Muscle layer of colon (tissue), 2 donors: Measurements from ENCODE around the gene RASL12.
A peak's percentile ranks its signal among the peaks of the same experiment; 100 is the strongest.
"Not testable (repeated sequence)": the region's sequence is repeated elsewhere in the genome, so short reads cannot be mapped to it uniquely, and the experiment has no call there.

ENCODE experiments used
- H3K27ac ChIP-seq: one replicate; pipeline ENCODE4 v1.7.0; 2013; ENCODE audit warnings: low read depth, mild to moderate bottlenecking, low read length, moderate library complexity
- H3K27me3 ChIP-seq, 2 donors: one replicate each; pipeline ENCODE4 v1.7.0; 2013; ENCODE audit warnings: low read length in 2 of 2, mild to moderate bottlenecking in 2 of 2; ENCODE audit not compliant: insufficient read depth in 2 of 2, control insufficient read depth in 1 of 2
- H3K36me3 ChIP-seq: one replicate; pipeline ENCODE4 v1.7.0; 2013; ENCODE audit warnings: mild to moderate bottlenecking, low read length; ENCODE audit not compliant: insufficient read depth
- H3K4me1 ChIP-seq: one replicate; pipeline ENCODE4 v1.7.0; 2013; ENCODE audit warnings: mild to moderate bottlenecking, low read length; ENCODE audit not compliant: insufficient read depth
- H3K4me3 ChIP-seq, 2 donors: one replicate each; pipeline ENCODE4 v1.7.0; 2013; ENCODE audit warnings: low read length in 2 of 2, low read depth in 1 of 2, mild to moderate bottlenecking in 1 of 2, moderate library complexity in 1 of 2
- H3K9ac ChIP-seq: one replicate; pipeline ENCODE4 v1.7.0; 2013; ENCODE audit warnings: low read length
- H3K9me3 ChIP-seq: one replicate; pipeline ENCODE4 v1.7.0; 2013; ENCODE audit warnings: mild to moderate bottlenecking, low read length
- donor health status: abdominal sarcoma.
- donor health status: Adenocarcinoma of cecum.

RASL12 gene

GRCh38 chr15:65032801-65033537 lies 34.8 kb downstream of the RASL12 start:
- no peaks in the 10 kb centered on the region for H3K9me3 ChIP-seq
- H3K9ac ChIP-seq, result no peak overlapping the region
- no peaks in the 10 kb centered on the region for H3K27me3 ChIP-seq
- no peaks in the 10 kb centered on the region for H3K36me3 ChIP-seq
- H3K4me1 ChIP-seq, result peaks cover 10% of the 10 kb centered on the region
- H3K4me3 ChIP-seq, result no peak overlapping the region
- no peak overlapping the region for H3K27ac ChIP-seq

- Histone ChIP-seq H3K9me3 (no peaks in the 10 kb centered on the region), H3K36me3 (peaks cover 13% of the 10 kb centered on the region), H3K4me3 (peak overlapping the region; percentile 78 to 98), H3K27me3 (no peaks in the 10 kb centered on the region), H3K27ac (peak overlapping the region; percentile 82), H3K4me1 (peaks cover 10% of the 10 kb centered on the region), H3K9ac (no peak overlapping the region)
These were observed 38.0 kb downstream of the RASL12 start for GRCh38 chr15:65029736-65030208.

GRCh38 chr15:65028921-65029735 lies 38.7 kb downstream of the RASL12 start, which contains the start of gene MTFMT:
Gene MTFMT (minus strand): TSS chr15:65029639. CDS start chr15:65029613, 26 bp downstream.
- H3K27ac ChIP-seq, result peak within 1 kb of the TSS; percentile 82
- H3K36me3 ChIP-seq, result peaks cover 14% of the 10 kb centered on the region
- H3K4me3 ChIP-seq, result peak within 1 kb of the TSS; percentile 78 to 98
- H3K9ac ChIP-seq, result peak within 1 kb of the TSS; percentile 59
- H3K9me3 ChIP-seq, result no peaks in the 10 kb centered on the region
- H3K4me1 ChIP-seq, result peaks cover 10% of the 10 kb centered on the region
- H3K27me3 ChIP-seq, result no peaks in the 10 kb centered on the region

- H3K9ac ChIP-seq, result peak overlapping the region; percentile 59
- H3K36me3 ChIP-seq, result peaks cover 20% of the 10 kb centered on the region
- peak overlapping the region; percentile 78 to 98 for H3K4me3 ChIP-seq
- H3K9me3 ChIP-seq, result no peaks in the 10 kb centered on the region
- peaks cover 2% of the 10 kb centered on the region for H3K4me1 ChIP-seq
- no peaks in the 10 kb centered on the region for H3K27me3 ChIP-seq
- H3K27ac ChIP-seq, result no peak overlapping the region
These were observed 39.5 kb downstream of the RASL12 start for GRCh38 chr15:65028338-65028737.

- no peaks in the 10 kb centered on the region for H3K9me3 ChIP-seq
- no peak overlapping the region for H3K9ac ChIP-seq
- H3K4me1 ChIP-seq, result no peaks in the 10 kb centered on the region
- no peak overlapping the region for H3K27ac ChIP-seq
- peak overlapping the region in 1 of 2 donors; percentile 78 for H3K4me3 ChIP-seq
- peaks cover 20% of the 10 kb centered on the region for H3K36me3 ChIP-seq
- no peaks in the 10 kb centered on the region for H3K27me3 ChIP-seq
These were observed 40.2 kb downstream of the RASL12 start for GRCh38 chr15:65027593-65027992.

- no peak overlapping the region for H3K9ac ChIP-seq
These were observed 41.0 kb downstream of the RASL12 start for GRCh38 chr15:65026756-65027155.

GRCh38 chr15:65021488-65021887 lies 46.3 kb downstream of the RASL12 start:
- H3K36me3 ChIP-seq, result peaks cover 51% of the 10 kb centered on the region

More at GRCh38 chr15:65026756-65027155, 41.0 kb downstream of the RASL12 start:
- Histone ChIP-seq H3K27ac (no peak overlapping the region), H3K4me1 (no peaks in the 10 kb centered on the region), H3K4me3 (no peak overlapping the region), H3K27me3 (no peaks in the 10 kb centered on the region), H3K36me3 (peaks cover 20% of the 10 kb centered on the region), H3K9me3 (no peaks in the 10 kb centered on the region)

GRCh38 chr15:65020419-65020818 lies 47.4 kb downstream of the RASL12 start:
- no peak overlapping the region for H3K27ac ChIP-seq
- H3K36me3 ChIP-seq, result peaks cover 48% of the 10 kb centered on the region
- H3K27me3 ChIP-seq, result no peaks in the 10 kb centered on the region
- no peaks in the 10 kb centered on the region for H3K4me1 ChIP-seq
- H3K9ac ChIP-seq, result no peak overlapping the region
- no peaks in the 10 kb centered on the region for H3K9me3 ChIP-seq
- no peak overlapping the region for H3K4me3 ChIP-seq

More at GRCh38 chr15:65021488-65021887, 46.3 kb downstream of the RASL12 start:
- Histone ChIP-seq H3K4me1 (no peaks in the 10 kb centered on the region), H3K4me3 (no peak overlapping the region), H3K27me3 (no peaks in the 10 kb centered on the region), H3K9ac (no peak overlapping the region), H3K9me3 (no peaks in the 10 kb centered on the region), H3K27ac (no peak overlapping the region)

- not testable (repeated sequence) for H3K9ac ChIP-seq, H3K4me1 ChIP-seq, H3K27ac ChIP-seq, H3K4me3 ChIP-seq, H3K27me3 ChIP-seq, H3K9me3 ChIP-seq
- peaks cover 31% of the 10 kb centered on the region for H3K36me3 ChIP-seq
These were observed 56.6 kb downstream of the RASL12 start for GRCh38 chr15:65011198-65011597.

- Histone ChIP-seq H3K9me3 (no peaks in the 10 kb centered on the region), H3K36me3 (peaks cover 22% of the 10 kb centered on the region), H3K9ac (no peak overlapping the region), H3K4me1 (no peaks in the 10 kb centered on the region), H3K4me3 (no peak overlapping the region), H3K27me3 (no peaks in the 10 kb centered on the region), H3K27ac (no peak overlapping the region)
These were observed 58.8 kb downstream of the RASL12 start for GRCh38 chr15:65008983-65009382.

- no peak overlapping the region for H3K27ac ChIP-seq
- H3K9ac ChIP-seq, result no peak overlapping the region
- H3K36me3 ChIP-seq, result peaks cover 11% of the 10 kb centered on the region
- no peaks in the 10 kb centered on the region for H3K4me1 ChIP-seq
- no peaks in the 10 kb centered on the region for H3K9me3 ChIP-seq
- H3K4me3 ChIP-seq, result no peak overlapping the region
- no peaks in the 10 kb centered on the region for H3K27me3 ChIP-seq
These were observed 60.9 kb downstream of the RASL12 start for GRCh38 chr15:65006876-65007275.
